Choroid plexus epithelial cell (primary cell): ENCODE results near the gene LAIR2.
"Not testable (repeated sequence)": the region's sequence is repeated elsewhere in the genome, so short reads cannot be mapped to it uniquely, and the experiment has no call there.

ENCODE experiments used
- DNase-seq: peaks from one replicate; pipeline ENCODE4 v3.0.0-alpha.2; 2010; ENCODE audit warnings: low read depth
- H3K4me3 ChIP-seq: 2 replicates; pipeline ENCODE4 v1.5.1; 2011; ENCODE audit warnings: low read depth, mild to moderate bottlenecking, control low read depth, low read length, moderate library complexity
- CTCF ChIP-seq: conservative IDR thresholded peaks from 2 replicates; pipeline ENCODE4 v1.5.1; 2011; ENCODE audit warnings: low read depth, mild to moderate bottlenecking, control low read depth, inconsistent platforms, low read length, moderate library complexity

The LAIR2 gene

GRCh38 chr19:54507824-54508223 lies 5.2 kb downstream of the LAIR2 start:
- no peak for DNase-seq
- TF ChIP-seq CTCF: no peak
- no peak overlapping the region for H3K4me3 ChIP-seq

- H3K4me3 ChIP-seq, DNase-seq: not testable (repeated sequence)
Observed at GRCh38 chr19:54508487-54508886, 5.9 kb downstream of the LAIR2 start.

- not testable (repeated sequence) for DNase-seq, H3K4me3 ChIP-seq
Observed at GRCh38 chr19:54509200-54509940, 6.7 kb downstream of the LAIR2 start.

- no peak for DNase-seq
- no peak overlapping the region for H3K4me3 ChIP-seq
- TF ChIP-seq CTCF: no peak
Observed at GRCh38 chr19:54515156-54515555, 12.5 kb downstream of the LAIR2 start.

- TF ChIP-seq CTCF: no peak
- peak; percentile 37 for DNase-seq
- H3K4me3 ChIP-seq: no peak overlapping the region
Observed at GRCh38 chr19:54517483-54517882, 14.9 kb downstream of the LAIR2 start.

GRCh38 chr19:54518844-54519243 lies 16.2 kb downstream of the LAIR2 start:
- no peak overlapping the region for H3K4me3 ChIP-seq
- DNase-seq: no peak
- no peak for TF ChIP-seq CTCF

GRCh38 chr19:54521022-54521859 lies 18.6 kb downstream of the LAIR2 start:
- DNase-seq: no peak
- no peak overlapping the region for H3K4me3 ChIP-seq
- TF ChIP-seq CTCF: no peak
